WTC11 (cell line): ENCODE data around the gene GPX3. TPM values are rescaled to one million over a fixed set of nuclear protein-coding genes. Genes with fewer than 3 reads are reported as not detected.
A peak's percentile ranks its signal among the peaks of the same experiment; 100 is the strongest.

Source experiments
- ATAC-seq: fragments of 200-7000 bp; cut with Tn5 transposase; 2 replicates; pipeline ENCODE4 v1.10.0; 2021; ENCODE audit warnings: mild to moderate bottlenecking, moderate library complexity
- CTCF ChIA-PET: fragments of 300-600 bp; sonication (Branson Sonifier 250); formaldehyde crosslinking; loops from one replicate; lab custom pipeline; 2021; ENCODE audit warnings: antibody characterized with exemption; lab: Charles Lee
- POLR2A ChIA-PET: fragments of 350-600 bp; sonication (Branson Sonifier 250); formaldehyde crosslinking; loops from one replicate; lab custom pipeline; 2021; ENCODE audit warnings: antibody characterized with exemption; lab: Charles Lee
- DNase-seq: peaks from one replicate; pipeline ENCODE4 v3.0.0; 2021; ENCODE audit warnings: low spot score
- H3K27ac Mint-ChIP-seq: 2 replicates; pipeline ENCODE4 v1.8.0; 2021; ENCODE audit warnings: mixed read lengths
- H3K27me3 Mint-ChIP-seq: 2 replicates; pipeline ENCODE4 v1.8.0; 2021; ENCODE audit warnings: low read depth, mild to moderate bottlenecking, moderate library complexity, mixed read lengths
- H3K36me3 Mint-ChIP-seq: 2 replicates; pipeline ENCODE4 v1.8.0; 2021; ENCODE audit warnings: mixed read lengths
- H3K4me1 Mint-ChIP-seq: 2 replicates; pipeline ENCODE4 v1.8.0; 2022; ENCODE audit warnings: mixed read lengths
- H3K4me3 Mint-ChIP-seq: 2 replicates; pipeline ENCODE4 v1.8.0; 2021; ENCODE audit warnings: mild to moderate bottlenecking, moderate library complexity, mixed read lengths
- H3K9me3 Mint-ChIP-seq: 2 replicates; pipeline ENCODE4 v1.8.0; 2021; ENCODE audit warnings: mixed read lengths
- OVOL2 ChIP-seq: fragments of 250-450 bp; sonication (Bioruptor Pico); IDR thresholded peaks from 2 replicates; pipeline ENCODE4 v1.9.0; 2021; ENCODE audit warnings: mild to moderate bottlenecking, borderline replicate concordance
- TP53 ChIP-seq: sonication (generic); formaldehyde crosslinking; IDR thresholded peaks from 2 replicates; pipeline ENCODE4 v1.8.1; 2023; ENCODE audit warnings: mild to moderate bottlenecking, missing genetic modification reagents
- ZNF219 ChIP-seq: sonication (generic); formaldehyde crosslinking; IDR thresholded peaks from 2 replicates; pipeline ENCODE4 v1.8.0; 2023; ENCODE audit warnings: missing genetic modification reagents, mild to moderate bottlenecking, borderline replicate concordance
- total RNA-seq: library from RNA; stranded (reverse); gene quantifications from 3 replicates; pipeline ENCODE4 v1.2.3, GENCODE V29; 2021
- TF ChIP-seq, protein P1 (sequence below): fragments of 250-450 bp; sonication (Bioruptor Pico); conservative IDR thresholded peaks from 2 replicates; pipeline ENCODE4 v1.9.0; 2021; ENCODE audit warnings: mild to moderate bottlenecking
- TF ChIP-seq, protein P2 (sequence below): sonication (generic); formaldehyde crosslinking; conservative IDR thresholded peaks from 2 replicates; pipeline ENCODE4 v1.8.1; 2023; ENCODE audit warnings: mild to moderate bottlenecking, low read depth, missing genetic modification reagents, moderate library complexity
- TF ChIP-seq, protein P3 (sequence below): fragments of 250-450 bp; sonication (Bioruptor Pico); IDR thresholded peaks from 2 replicates; pipeline ENCODE4 v1.9.0; 2021; ENCODE audit warnings: mild to moderate bottlenecking, borderline replicate concordance
- TF ChIP-seq, protein P4 (sequence below): fragments of 200-600 bp; IDR thresholded peaks from 2 replicates; pipeline ENCODE4 v1.8.0; 2022; ENCODE audit warnings: antibody characterized with exemption
- TF ChIP-seq, protein P5 (sequence below): sonication (generic); formaldehyde crosslinking; IDR thresholded peaks from 2 replicates; pipeline ENCODE4 v1.8.0; 2023; ENCODE audit warnings: missing genetic modification reagents, mild to moderate bottlenecking, borderline replicate concordance

Gene GPX3
- total RNA-seq, 1 experiment from 2014 or later: 24.5 TPM

DNA sequence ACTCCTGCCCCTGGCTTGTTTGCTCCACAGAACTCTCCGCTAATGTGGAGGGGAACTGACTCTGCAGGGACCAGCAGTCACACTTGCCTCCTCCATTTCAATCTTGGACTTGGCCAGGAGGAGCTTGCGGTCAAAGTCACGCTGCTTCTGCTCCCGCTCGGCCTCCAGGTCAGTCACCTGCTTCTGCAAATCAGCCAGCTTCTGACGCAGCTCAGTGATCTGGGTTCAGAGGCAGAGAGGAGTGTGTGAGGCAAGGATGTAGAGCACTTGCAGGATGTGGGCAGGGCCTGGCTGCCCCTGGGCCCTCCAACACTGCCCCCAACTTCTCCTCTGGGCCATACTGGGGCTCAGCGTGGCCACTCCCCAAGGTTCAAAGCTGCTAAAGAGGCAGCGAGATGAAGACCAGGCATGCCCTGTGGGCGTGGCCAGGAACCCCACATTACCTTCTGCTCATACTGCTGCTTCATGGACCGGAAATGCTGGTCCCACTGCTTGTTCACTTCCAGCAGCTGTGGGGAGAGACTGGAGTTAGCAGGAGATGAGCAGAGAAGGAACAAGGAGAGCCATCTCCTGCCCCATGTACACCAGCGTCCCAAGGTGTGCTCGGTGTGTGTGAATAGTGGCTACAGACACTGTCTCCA, 22.2 kb downstream of the GPX3 start (continued):
- TF ChIP-seq, protein P1, sequence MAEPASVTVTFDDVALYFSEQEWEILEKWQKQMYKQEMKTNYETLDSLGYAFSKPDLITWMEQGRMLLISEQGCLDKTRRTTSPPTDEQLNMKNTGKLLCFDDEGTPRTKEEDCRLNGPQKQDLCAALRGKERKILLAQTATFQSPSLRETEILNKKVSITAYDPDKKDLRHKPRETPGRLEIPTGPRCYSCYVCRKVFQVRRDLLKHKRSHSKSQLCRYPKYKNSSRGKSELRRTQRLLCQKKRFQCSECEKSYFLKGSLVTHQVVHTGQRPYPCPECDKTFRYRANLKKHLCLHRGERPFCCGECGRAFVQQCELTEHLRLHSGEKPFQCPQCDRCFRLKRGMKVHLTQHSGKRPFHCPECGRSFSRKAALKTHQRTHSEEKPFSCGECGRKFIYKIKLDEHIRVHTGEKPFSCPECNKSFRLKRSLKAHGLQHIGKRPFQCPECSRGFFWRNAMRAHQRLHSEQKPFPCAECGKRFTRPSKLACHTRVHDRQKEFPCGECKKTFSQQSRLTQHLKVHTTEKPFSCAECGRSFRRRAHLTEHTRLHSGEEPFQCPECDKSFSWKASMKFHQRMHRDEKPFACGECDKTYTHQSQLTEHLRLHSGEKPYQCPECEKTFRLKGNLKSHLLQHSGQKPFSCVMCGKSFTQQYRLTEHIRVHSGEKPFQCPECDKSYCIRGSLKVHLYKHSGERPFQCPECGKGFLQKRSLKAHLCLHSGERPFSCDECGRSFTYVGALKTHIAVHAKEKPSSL (CRISPR knock-in tag): no peak
- TF ChIP-seq, protein P2, sequence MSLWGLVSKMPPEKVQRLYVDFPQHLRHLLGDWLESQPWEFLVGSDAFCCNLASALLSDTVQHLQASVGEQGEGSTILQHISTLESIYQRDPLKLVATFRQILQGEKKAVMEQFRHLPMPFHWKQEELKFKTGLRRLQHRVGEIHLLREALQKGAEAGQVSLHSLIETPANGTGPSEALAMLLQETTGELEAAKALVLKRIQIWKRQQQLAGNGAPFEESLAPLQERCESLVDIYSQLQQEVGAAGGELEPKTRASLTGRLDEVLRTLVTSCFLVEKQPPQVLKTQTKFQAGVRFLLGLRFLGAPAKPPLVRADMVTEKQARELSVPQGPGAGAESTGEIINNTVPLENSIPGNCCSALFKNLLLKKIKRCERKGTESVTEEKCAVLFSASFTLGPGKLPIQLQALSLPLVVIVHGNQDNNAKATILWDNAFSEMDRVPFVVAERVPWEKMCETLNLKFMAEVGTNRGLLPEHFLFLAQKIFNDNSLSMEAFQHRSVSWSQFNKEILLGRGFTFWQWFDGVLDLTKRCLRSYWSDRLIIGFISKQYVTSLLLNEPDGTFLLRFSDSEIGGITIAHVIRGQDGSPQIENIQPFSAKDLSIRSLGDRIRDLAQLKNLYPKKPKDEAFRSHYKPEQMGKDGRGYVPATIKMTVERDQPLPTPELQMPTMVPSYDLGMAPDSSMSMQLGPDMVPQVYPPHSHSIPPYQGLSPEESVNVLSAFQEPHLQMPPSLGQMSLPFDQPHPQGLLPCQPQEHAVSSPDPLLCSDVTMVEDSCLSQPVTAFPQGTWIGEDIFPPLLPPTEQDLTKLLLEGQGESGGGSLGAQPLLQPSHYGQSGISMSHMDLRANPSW: no peak
- TF ChIP-seq, protein P3, sequence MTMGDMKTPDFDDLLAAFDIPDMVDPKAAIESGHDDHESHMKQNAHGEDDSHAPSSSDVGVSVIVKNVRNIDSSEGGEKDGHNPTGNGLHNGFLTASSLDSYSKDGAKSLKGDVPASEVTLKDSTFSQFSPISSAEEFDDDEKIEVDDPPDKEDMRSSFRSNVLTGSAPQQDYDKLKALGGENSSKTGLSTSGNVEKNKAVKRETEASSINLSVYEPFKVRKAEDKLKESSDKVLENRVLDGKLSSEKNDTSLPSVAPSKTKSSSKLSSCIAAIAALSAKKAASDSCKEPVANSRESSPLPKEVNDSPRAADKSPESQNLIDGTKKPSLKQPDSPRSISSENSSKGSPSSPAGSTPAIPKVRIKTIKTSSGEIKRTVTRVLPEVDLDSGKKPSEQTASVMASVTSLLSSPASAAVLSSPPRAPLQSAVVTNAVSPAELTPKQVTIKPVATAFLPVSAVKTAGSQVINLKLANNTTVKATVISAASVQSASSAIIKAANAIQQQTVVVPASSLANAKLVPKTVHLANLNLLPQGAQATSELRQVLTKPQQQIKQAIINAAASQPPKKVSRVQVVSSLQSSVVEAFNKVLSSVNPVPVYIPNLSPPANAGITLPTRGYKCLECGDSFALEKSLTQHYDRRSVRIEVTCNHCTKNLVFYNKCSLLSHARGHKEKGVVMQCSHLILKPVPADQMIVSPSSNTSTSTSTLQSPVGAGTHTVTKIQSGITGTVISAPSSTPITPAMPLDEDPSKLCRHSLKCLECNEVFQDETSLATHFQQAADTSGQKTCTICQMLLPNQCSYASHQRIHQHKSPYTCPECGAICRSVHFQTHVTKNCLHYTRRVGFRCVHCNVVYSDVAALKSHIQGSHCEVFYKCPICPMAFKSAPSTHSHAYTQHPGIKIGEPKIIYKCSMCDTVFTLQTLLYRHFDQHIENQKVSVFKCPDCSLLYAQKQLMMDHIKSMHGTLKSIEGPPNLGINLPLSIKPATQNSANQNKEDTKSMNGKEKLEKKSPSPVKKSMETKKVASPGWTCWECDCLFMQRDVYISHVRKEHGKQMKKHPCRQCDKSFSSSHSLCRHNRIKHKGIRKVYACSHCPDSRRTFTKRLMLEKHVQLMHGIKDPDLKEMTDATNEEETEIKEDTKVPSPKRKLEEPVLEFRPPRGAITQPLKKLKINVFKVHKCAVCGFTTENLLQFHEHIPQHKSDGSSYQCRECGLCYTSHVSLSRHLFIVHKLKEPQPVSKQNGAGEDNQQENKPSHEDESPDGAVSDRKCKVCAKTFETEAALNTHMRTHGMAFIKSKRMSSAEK (CRISPR knock-in tag): no peak
- TF ChIP-seq, all 79 proteins: peak for 0

DNA sequence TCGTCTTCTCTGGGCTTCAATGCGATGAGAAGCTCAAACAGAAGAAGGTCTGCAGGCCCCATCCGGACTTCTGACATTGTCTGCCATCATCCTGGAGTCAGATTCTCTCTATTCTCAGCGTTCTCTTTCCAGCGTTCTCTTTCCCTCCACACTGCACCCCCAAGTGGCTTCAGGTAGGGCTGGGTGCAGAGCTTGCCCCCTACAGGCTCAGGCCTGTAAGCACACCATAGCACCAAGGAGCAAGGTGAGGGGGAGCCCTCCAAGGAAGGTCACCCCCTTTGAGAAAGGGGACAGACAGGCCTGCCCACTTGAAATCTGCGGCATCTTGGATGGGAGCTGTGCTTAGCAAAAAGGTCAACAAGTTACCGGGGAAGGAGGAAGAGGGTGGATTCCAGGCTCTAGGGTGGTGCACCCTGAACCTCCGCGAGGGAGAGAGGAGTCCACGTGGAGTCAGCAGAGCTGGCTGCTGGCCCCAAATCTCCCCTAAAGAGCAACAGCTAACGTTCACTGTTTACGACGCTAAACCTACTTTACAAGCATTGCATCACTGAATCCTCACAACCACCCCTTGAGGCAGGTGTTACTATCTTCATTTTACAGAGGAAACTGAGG, 27.5 kb downstream of the GPX3 start:
- POLR2A ChIA-PET: interaction anchor here (0.6 to 0.8 kb wide), 2 partner anchors 9 to 45 kb away, joined by 3 to 4 read pairs; no protein-coding TSS in a partner anchor

More for the DNA sequence above, 27.5 kb downstream of the GPX3 start:
- ATAC-seq (peak; percentile 90), DNase-seq (peak; percentile 56)
- H3K36me3 Mint-ChIP-seq: peaks cover 42% of the 10 kb centered on the region
- CTCF ChIA-PET: interaction anchor here (0.5 to 8.1 kb wide), 49 partner anchors 9 to 599 kb away, joined by 3 to 305 read pairs (median 6); partner anchors contain the start of genes ANXA6, DCTN4, GM2A and GPX3
- no peaks in the 10 kb centered on the region for H3K9me3 Mint-ChIP-seq
- no peak overlapping the region; the same call in 1 of the 2 replicates for H3K27ac Mint-ChIP-seq
- TF ChIP-seq TP53 (no peak), OVOL2 (CRISPR knock-in tag) (no peak), ZNF219 (CRISPR knock-in tag) (no peak)
- TF ChIP-seq, protein P4, sequence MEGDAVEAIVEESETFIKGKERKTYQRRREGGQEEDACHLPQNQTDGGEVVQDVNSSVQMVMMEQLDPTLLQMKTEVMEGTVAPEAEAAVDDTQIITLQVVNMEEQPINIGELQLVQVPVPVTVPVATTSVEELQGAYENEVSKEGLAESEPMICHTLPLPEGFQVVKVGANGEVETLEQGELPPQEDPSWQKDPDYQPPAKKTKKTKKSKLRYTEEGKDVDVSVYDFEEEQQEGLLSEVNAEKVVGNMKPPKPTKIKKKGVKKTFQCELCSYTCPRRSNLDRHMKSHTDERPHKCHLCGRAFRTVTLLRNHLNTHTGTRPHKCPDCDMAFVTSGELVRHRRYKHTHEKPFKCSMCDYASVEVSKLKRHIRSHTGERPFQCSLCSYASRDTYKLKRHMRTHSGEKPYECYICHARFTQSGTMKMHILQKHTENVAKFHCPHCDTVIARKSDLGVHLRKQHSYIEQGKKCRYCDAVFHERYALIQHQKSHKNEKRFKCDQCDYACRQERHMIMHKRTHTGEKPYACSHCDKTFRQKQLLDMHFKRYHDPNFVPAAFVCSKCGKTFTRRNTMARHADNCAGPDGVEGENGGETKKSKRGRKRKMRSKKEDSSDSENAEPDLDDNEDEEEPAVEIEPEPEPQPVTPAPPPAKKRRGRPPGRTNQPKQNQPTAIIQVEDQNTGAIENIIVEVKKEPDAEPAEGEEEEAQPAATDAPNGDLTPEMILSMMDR: peak; percentile 74
- TF ChIP-seq, protein P5, sequence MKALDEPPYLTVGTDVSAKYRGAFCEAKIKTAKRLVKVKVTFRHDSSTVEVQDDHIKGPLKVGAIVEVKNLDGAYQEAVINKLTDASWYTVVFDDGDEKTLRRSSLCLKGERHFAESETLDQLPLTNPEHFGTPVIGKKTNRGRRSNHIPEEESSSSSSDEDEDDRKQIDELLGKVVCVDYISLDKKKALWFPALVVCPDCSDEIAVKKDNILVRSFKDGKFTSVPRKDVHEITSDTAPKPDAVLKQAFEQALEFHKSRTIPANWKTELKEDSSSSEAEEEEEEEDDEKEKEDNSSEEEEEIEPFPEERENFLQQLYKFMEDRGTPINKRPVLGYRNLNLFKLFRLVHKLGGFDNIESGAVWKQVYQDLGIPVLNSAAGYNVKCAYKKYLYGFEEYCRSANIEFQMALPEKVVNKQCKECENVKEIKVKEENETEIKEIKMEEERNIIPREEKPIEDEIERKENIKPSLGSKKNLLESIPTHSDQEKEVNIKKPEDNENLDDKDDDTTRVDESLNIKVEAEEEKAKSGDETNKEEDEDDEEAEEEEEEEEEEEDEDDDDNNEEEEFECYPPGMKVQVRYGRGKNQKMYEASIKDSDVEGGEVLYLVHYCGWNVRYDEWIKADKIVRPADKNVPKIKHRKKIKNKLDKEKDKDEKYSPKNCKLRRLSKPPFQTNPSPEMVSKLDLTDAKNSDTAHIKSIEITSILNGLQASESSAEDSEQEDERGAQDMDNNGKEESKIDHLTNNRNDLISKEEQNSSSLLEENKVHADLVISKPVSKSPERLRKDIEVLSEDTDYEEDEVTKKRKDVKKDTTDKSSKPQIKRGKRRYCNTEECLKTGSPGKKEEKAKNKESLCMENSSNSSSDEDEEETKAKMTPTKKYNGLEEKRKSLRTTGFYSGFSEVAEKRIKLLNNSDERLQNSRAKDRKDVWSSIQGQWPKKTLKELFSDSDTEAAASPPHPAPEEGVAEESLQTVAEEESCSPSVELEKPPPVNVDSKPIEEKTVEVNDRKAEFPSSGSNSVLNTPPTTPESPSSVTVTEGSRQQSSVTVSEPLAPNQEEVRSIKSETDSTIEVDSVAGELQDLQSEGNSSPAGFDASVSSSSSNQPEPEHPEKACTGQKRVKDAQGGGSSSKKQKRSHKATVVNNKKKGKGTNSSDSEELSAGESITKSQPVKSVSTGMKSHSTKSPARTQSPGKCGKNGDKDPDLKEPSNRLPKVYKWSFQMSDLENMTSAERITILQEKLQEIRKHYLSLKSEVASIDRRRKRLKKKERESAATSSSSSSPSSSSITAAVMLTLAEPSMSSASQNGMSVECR (CRISPR knock-in tag): no peak
- no peak overlapping the region for H3K4me3 Mint-ChIP-seq
- H3K27me3 Mint-ChIP-seq: no peaks in the 10 kb centered on the region
- no peaks in the 10 kb centered on the region for H3K4me1 Mint-ChIP-seq
